Chondrocyte (in vitro differentiated cells): Measurements from ENCODE around the gene SLFN11. TPM values are rescaled to one million over a fixed set of nuclear protein-coding genes. Genes with fewer than 3 reads are reported as not detected.

Experiments
- DNase-seq: peaks from one replicate; pipeline ENCODE4 v3.0.0; 2021; ENCODE audit warnings: mixed read lengths, low spot score
- H3K27ac Mint-ChIP-seq: one replicate; pipeline ENCODE4 v1.8.0; 2021; ENCODE audit warnings: mild to moderate bottlenecking, moderate library complexity, mixed read lengths; ENCODE audit not compliant: unreplicated experiment
- H3K27me3 Mint-ChIP-seq: 2 replicates; pipeline ENCODE4 v1.8.0; 2021; ENCODE audit warnings: low read depth, mixed read lengths
- H3K36me3 Mint-ChIP-seq: 2 replicates; pipeline ENCODE4 v1.8.0; 2021; ENCODE audit warnings: low read depth, mixed read lengths
- H3K4me1 Mint-ChIP-seq: 2 replicates; pipeline ENCODE4 v1.8.0; 2021; ENCODE audit warnings: low read depth, mild to moderate bottlenecking, mixed read lengths
- H3K4me3 Mint-ChIP-seq: one replicate; pipeline ENCODE4 v1.8.0; 2021; ENCODE audit warnings: mild to moderate bottlenecking, moderate library complexity, mixed read lengths; ENCODE audit not compliant: unreplicated experiment
- H3K9me3 Mint-ChIP-seq: 2 replicates; pipeline ENCODE4 v1.8.0; 2021; ENCODE audit warnings: low read depth, mixed read lengths
- CTCF ChIP-seq: fragments of 200-600 bp; sonication (generic); IDR thresholded peaks from 2 replicates; pipeline ENCODE4 v1.5.0; 2021; ENCODE audit warnings: antibody characterized with exemption, mild to moderate bottlenecking, moderate library complexity
- total RNA-seq: library from RNA; stranded (reverse); gene quantifications from 3 replicates; pipeline ENCODE4 v1.2.1, GENCODE V29; 2021

SLFN11 gene
- total RNA-seq, 1 donor from 2014 or later, result 18.2 TPM

GRCh38 chr17:35315971-35316370 lies 57.5 kb downstream of the SLFN11 start:
- no peak for TF ChIP-seq CTCF
- Mint-ChIP-seq H3K27me3 (peaks cover 14% of the 10 kb centered on the region), H3K27ac (no peak overlapping the region), H3K4me3 (no peak overlapping the region), H3K4me1 (peaks cover 31% of the 10 kb centered on the region), H3K36me3 (no peaks in the 10 kb centered on the region), H3K9me3 (no peaks in the 10 kb centered on the region)
- DNase-seq, result no peak

- TF ChIP-seq CTCF, result no peak
- peak overlapping the region; percentile 80 for H3K27ac Mint-ChIP-seq
- H3K27me3 Mint-ChIP-seq, result peaks cover 15% of the 10 kb centered on the region
- no peaks in the 10 kb centered on the region for H3K9me3 Mint-ChIP-seq
- H3K4me1 Mint-ChIP-seq, result peaks cover 31% of the 10 kb centered on the region
- H3K4me3 Mint-ChIP-seq, result no peak overlapping the region
- H3K36me3 Mint-ChIP-seq, result no peaks in the 10 kb centered on the region
- no peak for DNase-seq
Observed at GRCh38 chr17:35315283-35315682, 58.1 kb downstream of the SLFN11 start.

- H3K9me3 Mint-ChIP-seq, result no peaks in the 10 kb centered on the region
- no peaks in the 10 kb centered on the region for H3K36me3 Mint-ChIP-seq
- peaks cover 31% of the 10 kb centered on the region for H3K4me1 Mint-ChIP-seq
- H3K27me3 Mint-ChIP-seq, result peaks cover 13% of the 10 kb centered on the region
- no peak overlapping the region for H3K4me3 Mint-ChIP-seq
- peak overlapping the region; percentile 80 for H3K27ac Mint-ChIP-seq
- no peak for TF ChIP-seq CTCF
- DNase-seq, result no peak
Observed at GRCh38 chr17:35314415-35315216, 58.8 kb downstream of the SLFN11 start.

GRCh38 chr17:35313875-35314409 lies 59.5 kb downstream of the SLFN11 start:
- H3K9me3 Mint-ChIP-seq, result no peaks in the 10 kb centered on the region
- H3K4me3 Mint-ChIP-seq, result no peak overlapping the region
- no peak overlapping the region for H3K27ac Mint-ChIP-seq
- peaks cover 14% of the 10 kb centered on the region for H3K27me3 Mint-ChIP-seq
- peaks cover 31% of the 10 kb centered on the region for H3K4me1 Mint-ChIP-seq
- no peak for TF ChIP-seq CTCF
- no peak for DNase-seq
- no peaks in the 10 kb centered on the region for H3K36me3 Mint-ChIP-seq

DNA sequence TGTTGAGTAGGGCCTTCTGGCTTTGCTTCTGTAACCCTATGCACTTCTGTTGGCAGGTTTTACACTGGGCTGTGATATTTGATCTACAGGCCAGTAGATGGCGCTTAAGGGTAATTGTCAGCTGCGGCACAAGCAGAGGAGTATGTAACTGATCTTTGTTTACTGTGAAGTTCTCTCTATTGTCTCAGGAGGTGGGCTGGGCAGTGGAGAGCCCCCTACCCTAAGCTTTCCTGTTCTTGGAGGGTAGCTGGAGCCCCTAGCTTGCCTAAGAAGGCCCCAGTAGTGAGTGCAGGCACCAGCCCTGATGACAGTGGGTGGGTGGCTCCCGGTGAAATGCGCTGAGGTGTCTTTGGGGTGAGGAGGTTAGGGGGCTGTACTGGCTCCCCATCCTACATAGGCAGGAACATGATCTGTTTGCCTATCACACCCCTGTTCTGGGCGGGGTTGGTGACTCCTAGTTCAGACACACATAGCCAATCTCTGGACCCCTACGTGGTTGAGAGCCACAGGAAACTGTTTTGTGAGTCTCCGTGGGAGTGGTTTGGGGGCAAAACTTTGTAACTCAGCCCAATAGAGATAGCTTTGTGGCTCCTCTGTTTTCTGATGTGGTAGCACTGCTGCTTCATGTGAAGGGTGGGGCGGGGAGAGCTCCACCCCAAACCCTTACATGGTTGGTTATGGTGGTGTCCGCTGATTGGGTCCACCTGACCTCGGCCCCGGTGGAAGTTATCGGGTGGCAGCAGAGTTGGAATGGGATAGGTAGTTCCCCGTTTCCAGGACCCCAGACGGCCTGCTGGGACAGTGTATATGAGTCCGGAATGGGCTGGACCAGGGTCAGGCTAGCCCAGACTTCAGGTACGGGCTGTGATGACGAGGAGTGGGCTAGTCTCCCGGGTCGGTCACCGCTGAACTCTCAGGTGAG lies 60.4 kb downstream of the SLFN11 start:
- H3K27me3 Mint-ChIP-seq, result peaks cover 21% of the 10 kb centered on the region
- no peak for DNase-seq
- H3K27ac Mint-ChIP-seq, result no peak overlapping the region
- peaks cover 31% of the 10 kb centered on the region for H3K4me1 Mint-ChIP-seq
- H3K36me3 Mint-ChIP-seq, result no peaks in the 10 kb centered on the region
- TF ChIP-seq CTCF, result peak; percentile 94
- no peak overlapping the region for H3K4me3 Mint-ChIP-seq
- H3K9me3 Mint-ChIP-seq, result no peaks in the 10 kb centered on the region
